Measurements from ENCODE around the gene VPS8.

GRCh38 chr3:185087419-185087818 is 275.5 kb downstream of the VPS8 start:
- TF ChIP-seq POLR2A (IDR thresholded peaks at IDR 0.05; ENCODE audit: low read length) (no peak), CBX2 (IDR thresholded peaks at IDR 0.05; ENCODE audit: borderline replicate concordance, low read depth) (no peak), ELK1 (IDR thresholded peaks at IDR 0.05; ENCODE audit: low read depth, low read length) (no peak), REST (IDR thresholded peaks at IDR 0.05) (no peak), BHLHE40 (IDR thresholded peaks at IDR 0.05; ENCODE audit: low read depth, low read length) (no peak)

All from A549 (cell line).